ENCODE data around the gene IQGAP1.

- TF ChIP-seq L3MBTL2 (conservative IDR thresholded peaks at IDR 0.05) (no peak), SP1 (IDR thresholded peaks at IDR 0.05) (no peak), ZNF384 (IDR thresholded peaks at IDR 0.05) (no peak), FOXM1 (IDR thresholded peaks at IDR 0.05; ENCODE audit: borderline replicate concordance) (no peak)
Measured at GRCh38 chr15:90345857-90346256, 42.2 kb upstream of the IQGAP1 start.

Data from HEK293T (cell line).